PC-9 (cell line): Measurements from ENCODE around the gene PTPRF. TPM values are rescaled to one million over a fixed set of nuclear protein-coding genes. Genes with fewer than 3 reads are reported as not detected.
A peak's percentile ranks its signal among the peaks of the same experiment; 100 is the strongest.

ENCODE experiments used
- BruUV-seq: library from RNA; stranded (reverse); fragments of 400-500 nt; replicated peaks from 2 replicates; lab custom pipeline; 2021; lab: Mats Ljungman, UMichigan
- CTCF ChIA-PET: fragments of 300-600 bp; sonication (Branson Sonifier 250); formaldehyde crosslinking; loops from one replicate; lab custom pipeline; 2022; ENCODE audit warnings: antibody characterized with exemption; lab: Charles Lee
- POLR2A ChIA-PET: fragments of 300-600 bp; sonication (Branson Sonifier 250); formaldehyde crosslinking; loops from one replicate; lab custom pipeline; 2022; ENCODE audit warnings: antibody characterized with exemption; ENCODE audit not compliant: unreplicated experiment; lab: Charles Lee
- DNase-seq, 2 experiments: peaks; one replicate each; pipeline versions ENCODE4 v3.0.0 to v3.0.0-alpha.2; 2015 to 2022; ENCODE audit warnings: mixed read lengths in 1 of 2
- H2AFZ ChIP-seq: fragments of 200-600 bp; sonication (generic); 2 replicates; pipeline ENCODE4 v1.8.1; 2017; ENCODE audit warnings: antibody characterized with exemption
- H3F3A ChIP-seq: fragments of 200-600 bp; sonication (generic); 2 replicates; pipeline ENCODE4 v1.8.1; 2017; ENCODE audit warnings: antibody characterized with exemption, mild to moderate bottlenecking, low read depth; ENCODE audit not compliant: insufficient read depth
- H3K27ac ChIP-seq: fragments of 200-600 bp; sonication (generic); 2 replicates; pipeline ENCODE4 v1.6.1; 2016; ENCODE audit warnings: mixed run types
- H3K27me3 ChIP-seq: fragments of 200-600 bp; sonication (generic); 2 replicates; pipeline ENCODE4 v1.6.1; 2016; ENCODE audit warnings: low read depth, mixed run types; ENCODE audit not compliant: insufficient read depth
- H3K36me3 ChIP-seq: fragments of 200-600 bp; sonication (generic); 2 replicates; pipeline ENCODE4 v1.6.1; 2016; ENCODE audit warnings: low read depth, mixed run types
- H3K4me1 ChIP-seq: fragments of 200-600 bp; sonication (generic); replicated peaks from 2 replicates; pipeline ENCODE4 v1.6.1; 2016; ENCODE audit warnings: mixed run types; ENCODE audit not compliant: insufficient read depth
- H3K4me2 ChIP-seq: fragments of 200-600 bp; sonication (generic); 2 replicates; pipeline ENCODE4 v1.6.1; 2017; ENCODE audit warnings: mixed run types
- H3K4me3 ChIP-seq: fragments of 200-600 bp; sonication (generic); 2 replicates; pipeline ENCODE4 v1.6.1; 2016; ENCODE audit warnings: mixed run types
- H3K79me2 ChIP-seq: fragments of 200-600 bp; sonication (generic); 2 replicates; pipeline ENCODE4 v1.6.1; 2017; ENCODE audit warnings: low read depth, mixed run types
- H3K9me2 ChIP-seq: fragments of 200-600 bp; sonication (generic); 2 replicates; pipeline ENCODE4 v1.8.1; 2017; ENCODE audit warnings: mild to moderate bottlenecking; ENCODE audit not compliant: insufficient read depth
- H3K9me3 ChIP-seq: fragments of 200-600 bp; sonication (generic); 2 replicates; pipeline ENCODE4 v1.8.1; 2016; ENCODE audit warnings: low read depth; ENCODE audit not compliant: insufficient read depth
- H4K20me1 ChIP-seq: fragments of 200-600 bp; sonication (generic); 2 replicates; pipeline ENCODE4 v1.8.1; 2017; ENCODE audit not compliant: insufficient read depth
- EZH2 ChIP-seq: fragments of 200-600 bp; sonication (generic); IDR thresholded peaks from 2 replicates; pipeline ENCODE4 v1.8.0; 2017; ENCODE audit warnings: antibody characterized with exemption, low read depth
- intact Hi-C: fragments of 100-400 bp; cut with micrococcal nuclease; formaldehyde crosslinking; loops from one replicate; pipeline ENCODE4 v1.10.0; 2022; ENCODE audit not compliant: unreplicated experiment
- total RNA-seq: library from RNA; stranded (reverse); gene quantifications from 2 replicates; pipeline ENCODE4 v1.2.3, GENCODE V29; 2021
- TF ChIP-seq, protein P1 (sequence below): fragments of 200-600 bp; sonication (generic); conservative IDR thresholded peaks from 2 replicates; pipeline ENCODE4 v1.6.1; 2017; ENCODE audit warnings: mixed run types, antibody characterized with exemption, mild to moderate bottlenecking, moderate library complexity

Gene PTPRF
- total RNA-seq, 1 experiment from 2014 or later, result 359 TPM

DNA sequence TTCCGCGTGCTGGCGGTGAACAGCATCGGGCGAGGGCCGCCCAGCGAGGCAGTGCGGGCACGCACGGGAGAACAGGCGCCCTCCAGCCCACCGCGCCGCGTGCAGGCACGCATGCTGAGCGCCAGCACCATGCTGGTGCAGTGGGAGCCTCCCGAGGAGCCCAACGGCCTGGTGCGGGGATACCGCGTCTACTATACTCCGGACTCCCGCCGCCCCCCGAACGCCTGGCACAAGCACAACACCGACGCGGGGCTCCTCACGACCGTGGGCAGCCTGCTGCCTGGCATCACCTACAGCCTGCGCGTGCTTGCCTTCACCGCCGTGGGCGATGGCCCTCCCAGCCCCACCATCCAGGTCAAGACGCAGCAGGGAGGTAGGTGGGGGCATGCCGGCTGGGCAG lies 60.5 kb downstream of the PTPRF start:
- Histone ChIP-seq H3K9me3 (no peaks in the 10 kb centered on the region), H3K4me1 (no peaks in the 10 kb centered on the region), H3K27me3 (no peaks in the 10 kb centered on the region), H4K20me1 (no peaks in the 10 kb centered on the region), H3K9me2 (no peaks in the 10 kb centered on the region), H2AFZ (no peak overlapping the region), H3K4me2 (no peak overlapping the region), H3K27ac (no peak overlapping the region), H3K79me2 (no peaks in the 10 kb centered on the region), H3K4me3 (no peak overlapping the region), H3K36me3 (0 out of 2 replicates have a peak, but pooled peaks cover 3% of the 10 kb centered on the region), H3F3A (no peaks in the 10 kb centered on the region)
- intact Hi-C loops, result no loop called here
- TF ChIP-seq EZH2, result no peak
- TF ChIP-seq, protein P1, sequence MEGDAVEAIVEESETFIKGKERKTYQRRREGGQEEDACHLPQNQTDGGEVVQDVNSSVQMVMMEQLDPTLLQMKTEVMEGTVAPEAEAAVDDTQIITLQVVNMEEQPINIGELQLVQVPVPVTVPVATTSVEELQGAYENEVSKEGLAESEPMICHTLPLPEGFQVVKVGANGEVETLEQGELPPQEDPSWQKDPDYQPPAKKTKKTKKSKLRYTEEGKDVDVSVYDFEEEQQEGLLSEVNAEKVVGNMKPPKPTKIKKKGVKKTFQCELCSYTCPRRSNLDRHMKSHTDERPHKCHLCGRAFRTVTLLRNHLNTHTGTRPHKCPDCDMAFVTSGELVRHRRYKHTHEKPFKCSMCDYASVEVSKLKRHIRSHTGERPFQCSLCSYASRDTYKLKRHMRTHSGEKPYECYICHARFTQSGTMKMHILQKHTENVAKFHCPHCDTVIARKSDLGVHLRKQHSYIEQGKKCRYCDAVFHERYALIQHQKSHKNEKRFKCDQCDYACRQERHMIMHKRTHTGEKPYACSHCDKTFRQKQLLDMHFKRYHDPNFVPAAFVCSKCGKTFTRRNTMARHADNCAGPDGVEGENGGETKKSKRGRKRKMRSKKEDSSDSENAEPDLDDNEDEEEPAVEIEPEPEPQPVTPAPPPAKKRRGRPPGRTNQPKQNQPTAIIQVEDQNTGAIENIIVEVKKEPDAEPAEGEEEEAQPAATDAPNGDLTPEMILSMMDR, result no peak
- BruUV-seq, result no TSS peak
- peak in 1 of 2 experiments; percentile 12 for DNase-seq
- POLR2A ChIA-PET, result no interaction called here
- CTCF ChIA-PET, result no interaction called here

DNA sequence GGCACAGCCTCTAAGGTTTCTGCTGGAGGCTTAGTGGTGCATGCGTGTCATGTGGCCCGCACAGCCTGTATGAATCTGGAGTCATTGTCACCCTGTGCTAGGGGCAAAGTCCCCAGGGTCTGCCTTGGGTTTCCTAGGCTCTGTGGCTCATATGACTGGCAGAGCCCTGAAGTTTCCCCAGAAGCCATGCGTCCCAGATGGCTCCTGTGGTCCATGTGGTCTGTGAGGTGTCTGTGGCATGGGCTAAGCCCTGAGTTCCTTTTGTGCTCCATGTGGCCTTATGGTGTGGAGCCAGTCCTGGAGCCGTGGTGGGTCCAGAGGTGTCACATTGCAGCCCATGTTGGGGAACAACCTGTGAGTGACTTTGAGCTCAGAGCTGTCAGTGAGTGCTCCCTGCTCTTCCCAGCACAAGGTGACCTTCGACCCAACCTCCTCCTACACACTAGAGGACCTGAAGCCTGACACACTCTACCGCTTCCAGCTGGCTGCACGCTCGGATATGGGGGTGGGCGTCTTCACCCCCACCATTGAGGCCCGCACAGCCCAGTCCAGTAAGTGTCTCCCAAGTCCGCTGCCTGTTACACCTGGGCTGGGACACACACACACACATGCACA lies 61.5 kb downstream of the PTPRF start:
- TF ChIP-seq EZH2, result no peak
- TF ChIP-seq, protein P1, result no peak
- no peaks in the 10 kb centered on the region for H3K4me1 ChIP-seq

DNA sequence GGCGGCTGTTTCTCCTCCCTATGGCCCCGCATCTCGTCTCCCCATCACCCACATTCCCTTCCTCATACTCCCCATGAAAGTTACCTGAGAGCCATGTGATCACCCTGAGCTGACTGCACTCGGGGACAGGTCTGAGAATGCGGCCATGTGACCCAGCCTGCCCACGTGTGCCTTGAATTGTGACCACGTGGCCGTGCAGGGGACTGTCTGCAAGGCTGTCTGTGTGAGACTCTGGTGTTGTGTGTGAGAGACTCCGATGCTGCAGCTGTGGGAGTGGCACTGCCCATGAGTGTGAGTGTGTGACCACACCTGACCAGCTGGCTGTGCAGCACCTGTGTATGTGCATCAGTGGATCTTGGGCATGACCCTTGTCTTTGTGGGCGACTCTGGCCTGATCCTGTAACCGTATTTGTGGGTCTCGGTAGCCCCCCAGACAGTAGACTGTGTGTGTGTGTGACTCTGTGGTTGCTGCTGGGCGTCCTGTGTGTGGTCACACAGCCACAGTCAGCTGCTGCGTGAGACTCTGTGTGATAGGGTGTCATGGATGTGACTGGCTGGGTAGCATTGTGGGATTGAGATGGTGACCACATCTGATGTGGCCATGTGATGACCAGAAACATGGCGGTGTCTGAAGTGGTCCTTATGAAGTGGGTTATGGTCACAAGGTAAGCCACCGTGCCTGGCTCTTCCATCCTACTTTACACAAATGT lies 62.4 kb downstream of the PTPRF start:
- H3K4me1 ChIP-seq, result no peaks in the 10 kb centered on the region
- 0 out of 2 replicates have a peak, but pooled peaks cover 3% of the 10 kb centered on the region for H3K36me3 ChIP-seq
- ChIA-PET CTCF (no interaction called here), POLR2A (interaction anchor here (0.6 kb wide), 1 partner anchor 57 kb away, joined by 4 read pairs; the partner anchor contains the start of gene KDM4A)
- TF ChIP-seq, protein P1, result no peak
- TF ChIP-seq EZH2, result no peak
- H3K4me2 ChIP-seq, result no peak overlapping the region
- no peaks in the 10 kb centered on the region for H3K27me3 ChIP-seq
- no peaks in the 10 kb centered on the region for H3K9me2 ChIP-seq
- no peak overlapping the region for H3K4me3 ChIP-seq
- H3F3A ChIP-seq, result no peaks in the 10 kb centered on the region
- no TSS peak for BruUV-seq
- no peak overlapping the region for H3K27ac ChIP-seq
- no peaks in the 10 kb centered on the region for H3K79me2 ChIP-seq
- no peaks in the 10 kb centered on the region for H4K20me1 ChIP-seq
- H3K9me3 ChIP-seq, result no peaks in the 10 kb centered on the region
- intact Hi-C loops, result no loop called here
- no peak for DNase-seq
- no peak overlapping the region for H2AFZ ChIP-seq

More for the DNA sequence above, 61.5 kb downstream of the PTPRF start:
- Histone ChIP-seq H3K27ac (no peak overlapping the region), H4K20me1 (no peaks in the 10 kb centered on the region), H3K4me2 (no peak overlapping the region), H3K9me2 (no peaks in the 10 kb centered on the region), H3K4me3 (no peak overlapping the region), H3K79me2 (no peaks in the 10 kb centered on the region), H3K36me3 (0 out of 2 replicates have a peak, but pooled peaks cover 3% of the 10 kb centered on the region), H3K27me3 (no peaks in the 10 kb centered on the region), H3K9me3 (no peaks in the 10 kb centered on the region), H2AFZ (no peak overlapping the region), H3F3A (no peaks in the 10 kb centered on the region)
- DNase-seq, result peak in 1 of 2 experiments; percentile 13
- no TSS peak for BruUV-seq
- ChIA-PET CTCF (no interaction called here), POLR2A (no interaction called here)
- intact Hi-C loops, result no loop called here
